OCI-LY7 (cell line): ENCODE data around the gene CD59. TPM values are rescaled to one million over a fixed set of nuclear protein-coding genes. Genes with fewer than 3 reads are reported as not detected.

Experiments used
- BruUV-seq: library from RNA; stranded (reverse); fragments of 400-500 nt; replicated peaks from 2 replicates; lab custom pipeline; 2021; lab: Mats Ljungman, UMichigan
- CTCF ChIA-PET: fragments of 300-600 bp; sonication (Branson Sonifier 250); formaldehyde crosslinking; loops from one replicate; lab custom pipeline; 2022; ENCODE audit warnings: antibody characterized with exemption; ENCODE audit not compliant: unreplicated experiment; lab: Charles Lee
- POLR2A ChIA-PET: fragments of 300-600 bp; sonication (Branson Sonifier 250); formaldehyde crosslinking; loops from one replicate; lab custom pipeline; 2022; ENCODE audit warnings: antibody characterized with exemption; lab: Charles Lee
- DNase-seq: peaks from one replicate; pipeline ENCODE4 v3.0.0-alpha.2; 2015; ENCODE audit warnings: low spot score
- H2AFZ ChIP-seq: fragments of 200-600 bp; sonication (generic), shearing (Covaris generic); 2 replicates; pipeline ENCODE4 v1.6.1; 2014; ENCODE audit warnings: mild to moderate bottlenecking, antibody characterized with exemption, low read length, moderate library complexity
- H3K27ac ChIP-seq: fragments of 200-600 bp; sonication (generic); 2 replicates; pipeline ENCODE4 v1.5.1; 2014; ENCODE audit warnings: mixed run types, low read depth, mild to moderate bottlenecking, moderate library complexity, low read length, inconsistent platforms; ENCODE audit not compliant: poor library complexity, severe bottlenecking
- H3K36me3 ChIP-seq: fragments of 200-600 bp; sonication (generic); 2 replicates; pipeline ENCODE4 v1.6.1; 2014; ENCODE audit warnings: mild to moderate bottlenecking, antibody characterized with exemption, low read length, moderate library complexity, mixed read lengths; ENCODE audit not compliant: insufficient read depth
- H3K4me1 ChIP-seq: fragments of 200-600 bp; sonication (generic); 2 replicates; pipeline ENCODE4 v1.5.1; 2014; ENCODE audit warnings: mild to moderate bottlenecking, low read length; ENCODE audit not compliant: insufficient read depth, poor library complexity, severe bottlenecking
- H3K4me2 ChIP-seq: fragments of 200-600 bp; sonication (generic); 2 replicates; pipeline ENCODE4 v1.6.1; 2014; ENCODE audit warnings: mild to moderate bottlenecking, low read length
- H3K4me3 ChIP-seq: fragments of 200-600 bp; sonication (generic); 2 replicates; pipeline ENCODE4 v1.5.1; 2014; ENCODE audit warnings: mild to moderate bottlenecking, low read depth, low read length; ENCODE audit not compliant: poor library complexity, severe bottlenecking
- H3K79me2 ChIP-seq: fragments of 200-600 bp; sonication (generic); 2 replicates; pipeline ENCODE4 v1.6.1; 2016; ENCODE audit warnings: low read depth, mild to moderate bottlenecking, low read length, moderate library complexity, mixed read lengths; ENCODE audit not compliant: insufficient read depth
- H3K9me2 ChIP-seq: fragments of 200-600 bp; sonication (generic); 2 replicates; pipeline ENCODE4 v1.6.1; 2016; ENCODE audit warnings: mild to moderate bottlenecking, low read length, mixed read lengths; ENCODE audit not compliant: insufficient read depth
- H3K9me3 ChIP-seq: fragments of 200-600 bp; sonication (generic); 2 replicates; pipeline ENCODE4 v1.6.1; 2014; ENCODE audit warnings: mild to moderate bottlenecking, mixed run types, low read length, mixed read lengths
- H4K20me1 ChIP-seq: fragments of 200-600 bp; sonication (generic); 2 replicates; pipeline ENCODE4 v1.6.1; 2014; ENCODE audit warnings: mild to moderate bottlenecking, antibody characterized with exemption, low read length, moderate library complexity, mixed read lengths; ENCODE audit not compliant: insufficient read depth
- CTCF ChIP-seq: fragments of 200-600 bp; sonication (generic); conservative IDR thresholded peaks from 2 replicates; pipeline ENCODE4 v1.5.1; 2014; ENCODE audit warnings: mild to moderate bottlenecking, antibody characterized with exemption, low read length, moderate library complexity, mixed read lengths
- EZH2phosphoT487 ChIP-seq: fragments of 200-600 bp; sonication (generic); IDR thresholded peaks from 2 replicates; pipeline ENCODE4 v1.6.1; 2018; ENCODE audit warnings: low read depth, borderline replicate concordance, mild to moderate bottlenecking, mixed run types, antibody characterized with exemption, low read length, moderate library complexity, mixed read lengths
- intact Hi-C: fragments of 100-400 bp; cut with micrococcal nuclease; formaldehyde crosslinking; loops from one replicate; pipeline ENCODE4 v1.10.0; 2022; ENCODE audit not compliant: unreplicated experiment
- total RNA-seq, 2 experiments: library from RNA; depleted of rRNA in 1 of 2; stranded (reverse); fragments of >200 nt in 1 of 2; shearing (Covaris generic) in 1 of 2; gene quantifications; 2 replicates each; pipeline ENCODE4 v1.2.3, GENCODE V29; 2014 to 2022

CD59 gene
- total RNA-seq, 2 experiments from 2014 or later = 20.2 to 35.5 TPM

GRCh38 chr11:33699515-33700062 lies 36.6 kb downstream of the CD59 start:
- Histone ChIP-seq H2AFZ (no peak overlapping the region), H3K27ac (no peak overlapping the region), H3K79me2 (no peaks in the 10 kb centered on the region), H3K9me3 (no peaks in the 10 kb centered on the region), H3K4me2 (no peak overlapping the region), H3K9me2 (no peaks in the 10 kb centered on the region), H3K4me3 (no peak overlapping the region), H3K4me1 (peaks cover 18% of the 10 kb centered on the region), H4K20me1 (no peaks in the 10 kb centered on the region), H3K36me3 (no peaks in the 10 kb centered on the region)
- TF ChIP-seq EZH2phosphoT487 (no peak), CTCF (no peak)
- ChIA-PET POLR2A (interaction anchor here (1.8 kb wide), 1 partner anchor 334 kb away, joined by 7 read pairs; no protein-coding TSS in a partner anchor), CTCF (no interaction called here)
- DNase-seq = no peak
- intact Hi-C loops = no loop called here
- BruUV-seq = no TSS peak

DNA sequence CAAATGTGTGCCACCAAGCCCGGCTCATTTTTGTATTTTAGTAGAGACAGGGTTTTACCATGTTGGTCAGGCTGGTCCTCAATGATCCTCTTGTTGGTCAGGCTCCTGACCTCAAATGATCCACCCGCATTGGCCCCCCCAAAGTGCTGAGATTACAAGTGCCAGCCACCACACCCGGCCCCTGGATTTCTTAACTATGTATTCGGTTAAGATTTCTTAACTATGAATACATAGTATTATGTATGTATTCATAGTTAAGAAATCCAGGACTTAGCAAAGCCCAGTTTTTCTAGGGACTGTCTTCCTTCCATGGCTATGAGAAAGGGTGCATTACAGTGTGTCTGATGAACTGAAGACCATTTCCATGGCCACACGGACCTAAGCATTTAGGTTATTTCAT lies 37.3 kb downstream of the CD59 start:
- intact Hi-C loops = no loop called here
- Histone ChIP-seq H3K79me2 (no peaks in the 10 kb centered on the region), H3K9me3 (no peaks in the 10 kb centered on the region), H3K27ac (no peak overlapping the region), H3K9me2 (no peaks in the 10 kb centered on the region), H3K36me3 (no peaks in the 10 kb centered on the region), H3K4me1 (peaks cover 18% of the 10 kb centered on the region), H2AFZ (no peak overlapping the region), H4K20me1 (no peaks in the 10 kb centered on the region), H3K4me2 (no peak overlapping the region), H3K4me3 (no peak overlapping the region)
- BruUV-seq = no TSS peak
- ChIA-PET CTCF (no interaction called here), POLR2A (no interaction called here)
- TF ChIP-seq CTCF = no peak
- TF ChIP-seq EZH2phosphoT487 = no peak
- no peak for DNase-seq

GRCh38 chr11:33697997-33698396 lies 38.2 kb downstream of the CD59 start:
- no peak overlapping the region for H3K4me3 ChIP-seq
- intact Hi-C loops = no loop called here
- no peak overlapping the region for H3K4me2 ChIP-seq
- no peaks in the 10 kb centered on the region for H3K36me3 ChIP-seq
- H3K9me2 ChIP-seq = no peaks in the 10 kb centered on the region
- ChIA-PET CTCF (no interaction called here), POLR2A (no interaction called here)
- H3K4me1 ChIP-seq = peaks cover 18% of the 10 kb centered on the region
- H3K9me3 ChIP-seq = no peaks in the 10 kb centered on the region
- no TSS peak for BruUV-seq
- no peak overlapping the region for H2AFZ ChIP-seq
- no peak for DNase-seq
- H4K20me1 ChIP-seq = no peaks in the 10 kb centered on the region
- no peak overlapping the region for H3K27ac ChIP-seq
- TF ChIP-seq EZH2phosphoT487 (no peak), CTCF (no peak)
- no peaks in the 10 kb centered on the region for H3K79me2 ChIP-seq
